GM12875 (cell line): ENCODE results near the gene NUTM1.

Source experiments
- H3K4me3 ChIP-seq: one replicate; pipeline ENCODE4 v1.5.1; 2011; ENCODE audit warnings: low read depth, low read length, control low read depth
- CTCF ChIP-seq: IDR thresholded peaks from 2 replicates; pipeline ENCODE4 v1.5.1; 2011; ENCODE audit warnings: low read depth, mild to moderate bottlenecking, control low read depth, inconsistent platforms, low read length, moderate library complexity, borderline replicate concordance; ENCODE audit not compliant: insufficient read depth

NUTM1 gene

GRCh38 chr15:34359416-34359815 is 16.3 kb downstream of the NUTM1 start:
- no peak overlapping the region for H3K4me3 ChIP-seq
- TF ChIP-seq CTCF, result no peak

GRCh38 chr15:34360298-34360697 is 17.2 kb downstream of the NUTM1 start:
- H3K4me3 ChIP-seq, result no peak overlapping the region
- TF ChIP-seq CTCF, result no peak

GRCh38 chr15:34361278-34361677 is 18.2 kb downstream of the NUTM1 start:
- H3K4me3 ChIP-seq, result no peak overlapping the region
- no peak for TF ChIP-seq CTCF

GRCh38 chr15:34362047-34362773 is 19.1 kb downstream of the NUTM1 start:
- no peak overlapping the region for H3K4me3 ChIP-seq
- TF ChIP-seq CTCF, result no peak

GRCh38 chr15:34364041-34364440 is 20.9 kb downstream of the NUTM1 start:
- no peak overlapping the region for H3K4me3 ChIP-seq
- TF ChIP-seq CTCF, result no peak

- H3K4me3 ChIP-seq, result peak overlapping the region; percentile 79
- no peak for TF ChIP-seq CTCF
Measured at GRCh38 chr15:34365091-34365825, 22.1 kb downstream of the NUTM1 start.

GRCh38 chr15:34365836-34366235 is 22.7 kb downstream of the NUTM1 start:
- no peak for TF ChIP-seq CTCF
- H3K4me3 ChIP-seq, result peak overlapping the region; percentile 79
